ENCODE data around the gene ERRFI1.

- TF ChIP-seq CTCF (IDR thresholded peaks at IDR 0.05; ENCODE audit: borderline replicate concordance, extremely low read depth, low read length, poor library complexity, severe bottlenecking): no peak
- no peak for TF ChIP-seq EZH2 (IDR thresholded peaks at IDR 0.05; ENCODE audit: borderline replicate concordance, low read depth, low read length, severe bottlenecking)
Observed at GRCh38 chr1:8025671-8026144, 401 bp downstream of the ERRFI1 start.

Measured in DND-41 (cell line).